Neural cell (in vitro differentiated cells): Measurements from ENCODE around the gene VWA3B. TPM values are rescaled to one million over a fixed set of nuclear protein-coding genes. Genes with fewer than 3 reads are reported as not detected.

Experiments used
- H2AFZ ChIP-seq: fragments of 200-600, 300-800 bp; sonication (generic), shearing (Covaris generic); 2 replicates; pipeline ENCODE4 v1.6.0; 2014; ENCODE audit warnings: low read depth, mild to moderate bottlenecking, antibody characterized with exemption, low read length, moderate library complexity
- H3F3A ChIP-seq: fragments of 200-600 bp; shearing (Covaris generic); 2 replicates; pipeline ENCODE4 v1.6.1; 2016; ENCODE audit warnings: mild to moderate bottlenecking, moderate library complexity, mixed read lengths, antibody characterized with exemption, low read length; ENCODE audit not compliant: insufficient read depth, poor library complexity, severe bottlenecking
- H3K27ac ChIP-seq: fragments of 200-600, 300-800 bp; sonication (generic), shearing (Covaris generic); 2 replicates; pipeline ENCODE4 v1.5.1; 2014; ENCODE audit warnings: mild to moderate bottlenecking, low read length, moderate library complexity
- H3K27me3 ChIP-seq: fragments of 300-800, 200-600 bp; sonication (generic), shearing (Covaris generic); 2 replicates; pipeline ENCODE4 v1.6.0; 2014; ENCODE audit warnings: mild to moderate bottlenecking, low read depth, low read length, moderate library complexity; ENCODE audit not compliant: insufficient read depth
- H3K36me3 ChIP-seq: fragments of 300-800, 200-600 bp; sonication (generic), shearing (Covaris generic); 2 replicates; pipeline ENCODE4 v1.5.1; 2014; ENCODE audit warnings: mild to moderate bottlenecking, antibody characterized with exemption, low read length, moderate library complexity; ENCODE audit not compliant: insufficient read depth
- H3K4me2 ChIP-seq: fragments of 300-800, 200-600 bp; sonication (generic), shearing (Covaris generic); 2 replicates; pipeline ENCODE4 v1.6.0; 2014; ENCODE audit warnings: mild to moderate bottlenecking, low read length
- H3K4me3 ChIP-seq: fragments of 300-800, 200-600 bp; sonication (generic), shearing (Covaris generic); 2 replicates; pipeline ENCODE4 v1.5.1; 2014; ENCODE audit warnings: mild to moderate bottlenecking, low read length, moderate library complexity
- H3K79me2 ChIP-seq: fragments of 200-600 bp; shearing (Covaris generic); replicated peaks from 2 replicates; pipeline ENCODE4 v1.6.0; 2014; ENCODE audit warnings: mild to moderate bottlenecking, low read length, moderate library complexity; ENCODE audit not compliant: insufficient read depth
- H3K9ac ChIP-seq: fragments of 300-800, 200-600 bp; sonication (generic), shearing (Covaris generic); 2 replicates; pipeline ENCODE4 v1.6.1; 2016; ENCODE audit warnings: mild to moderate bottlenecking, low read length, mixed read lengths
- H3K9me2 ChIP-seq: fragments of 200-600 bp; shearing (Covaris generic); 2 replicates; pipeline ENCODE4 v1.6.1; 2016; ENCODE audit warnings: mild to moderate bottlenecking, low read length, mixed read lengths; ENCODE audit not compliant: insufficient read depth
- H3K9me3 ChIP-seq: fragments of 200-600, 300-800 bp; sonication (generic), shearing (Covaris generic); 2 replicates; pipeline ENCODE4 v1.6.1; 2016; ENCODE audit warnings: mild to moderate bottlenecking, mixed run types, low read length, moderate library complexity, mixed read lengths
- H4K20me1 ChIP-seq: fragments of 200-600 bp; shearing (Covaris generic); 2 replicates; pipeline ENCODE4 v1.6.1; 2016; ENCODE audit warnings: mild to moderate bottlenecking, mixed run types; ENCODE audit not compliant: insufficient read depth
- CTCF ChIP-seq: fragments of 450-650 bp; IDR thresholded peaks from 2 replicates; pipeline ENCODE4 v1.5.1; 2014; ENCODE audit warnings: antibody characterized with exemption, mild to moderate bottlenecking, moderate library complexity; ENCODE audit not compliant: poor library complexity, severe bottlenecking
- EP300 ChIP-seq: fragments of 450-650 bp; conservative IDR thresholded peaks from 2 replicates; pipeline ENCODE4 v1.6.1; 2014; ENCODE audit warnings: antibody characterized with exemption, mild to moderate bottlenecking, moderate library complexity; ENCODE audit not compliant: poor library complexity, severe bottlenecking
- EZH2 ChIP-seq: fragments of 200-600, 300-800 bp; shearing (Covaris generic), sonication (generic); IDR thresholded peaks from 2 replicates; pipeline ENCODE4 v1.6.1; 2014; ENCODE audit warnings: antibody characterized with exemption, low read length, borderline replicate concordance, mild to moderate bottlenecking; ENCODE audit not compliant: insufficient read depth, poor library complexity, severe bottlenecking
- MXI1 ChIP-seq: fragments of 450-650 bp; conservative IDR thresholded peaks from 2 replicates; pipeline ENCODE4 v1.6.1; 2014; ENCODE audit warnings: antibody characterized with exemption, mild to moderate bottlenecking; ENCODE audit not compliant: poor library complexity, severe bottlenecking
- POLR2AphosphoS5 ChIP-seq: IDR thresholded peaks from 2 replicates; pipeline ENCODE4 v1.6.1; 2012
- RAD21 ChIP-seq: fragments of 450-650 bp; conservative IDR thresholded peaks from 2 replicates; pipeline ENCODE4 v1.6.1; 2014; ENCODE audit warnings: antibody characterized with exemption, mild to moderate bottlenecking, moderate library complexity
- REST ChIP-seq: IDR thresholded peaks from 2 replicates; pipeline ENCODE4 v1.6.1; 2012; ENCODE audit warnings: borderline replicate concordance
- SMC3 ChIP-seq: fragments of 450-650 bp; conservative IDR thresholded peaks from 2 replicates; pipeline ENCODE4 v1.6.1; 2014; ENCODE audit warnings: antibody characterized with exemption, mild to moderate bottlenecking, moderate library complexity; ENCODE audit not compliant: poor library complexity
- TAF1 ChIP-seq: IDR thresholded peaks from 2 replicates; pipeline ENCODE4 v1.6.1; 2012; ENCODE audit warnings: low read depth
- polyA plus RNA-seq: library from polyadenylated mRNA; depleted of rRNA; stranded (reverse); fragments of >200 nt; gene quantifications from 2 replicates; pipeline ENCODE4 v1.2.3, GENCODE V29; 2014

Gene VWA3B
- polyA plus RNA-seq, 1 donor from 2014 or later: not detected

- no peak overlapping the region for H3K9ac ChIP-seq
- no peaks in the 10 kb centered on the region for H3K36me3 ChIP-seq
- H3K9me2 ChIP-seq: no peaks in the 10 kb centered on the region
- no peak overlapping the region for H2AFZ ChIP-seq
- H3K4me3 ChIP-seq: no peak overlapping the region
- H3K27me3 ChIP-seq: no peaks in the 10 kb centered on the region
- no peaks in the 10 kb centered on the region for H4K20me1 ChIP-seq
- H3K27ac ChIP-seq: no peak overlapping the region
- H3K79me2 ChIP-seq: no peaks in the 10 kb centered on the region
- H3K4me2 ChIP-seq: no peak overlapping the region
- H3K9me3 ChIP-seq: no peaks in the 10 kb centered on the region
- no peaks in the 10 kb centered on the region for H3F3A ChIP-seq
- no peak for TF ChIP-seq TAF1
- no peak for TF ChIP-seq RAD21
- TF ChIP-seq EZH2: no peak
Measured at GRCh38 chr2:98269830-98270229, 182.9 kb downstream of the VWA3B start.

GRCh38 chr2:98277162-98277859, 190.3 kb downstream of the VWA3B start:
- no peak overlapping the region for H2AFZ ChIP-seq
- no peak overlapping the region for H3K4me2 ChIP-seq
- no peak overlapping the region for H3K9ac ChIP-seq
- no peak for TF ChIP-seq RAD21
- TF ChIP-seq EP300: no peak
- TF ChIP-seq MXI1: no peak
- no peak for TF ChIP-seq SMC3
- TF ChIP-seq EZH2: no peak
- TF ChIP-seq REST: no peak
- no peak for TF ChIP-seq POLR2AphosphoS5
- no peak for TF ChIP-seq CTCF
- TF ChIP-seq TAF1: no peak
- H4K20me1 ChIP-seq: no peaks in the 10 kb centered on the region
- H3K27me3 ChIP-seq: no peaks in the 10 kb centered on the region
- H3K9me3 ChIP-seq: no peaks in the 10 kb centered on the region
- H3F3A ChIP-seq: no peaks in the 10 kb centered on the region
- H3K27ac ChIP-seq: no peak overlapping the region
- H3K36me3 ChIP-seq: no peaks in the 10 kb centered on the region
- no peaks in the 10 kb centered on the region for H3K9me2 ChIP-seq
- H3K4me3 ChIP-seq: no peak overlapping the region
- no peaks in the 10 kb centered on the region for H3K79me2 ChIP-seq
